Measurements from ENCODE around the gene CERK. TPM values are rescaled to one million over a fixed set of nuclear protein-coding genes. Genes with fewer than 3 reads are reported as not detected.

Gene CERK
- total and polyA plus RNA-seq, 2 of the 13 experiments (the other 11 are each of a cell fraction or from before 2014, with no cell fraction given): 40.3 to 41.9 TPM

DNA sequence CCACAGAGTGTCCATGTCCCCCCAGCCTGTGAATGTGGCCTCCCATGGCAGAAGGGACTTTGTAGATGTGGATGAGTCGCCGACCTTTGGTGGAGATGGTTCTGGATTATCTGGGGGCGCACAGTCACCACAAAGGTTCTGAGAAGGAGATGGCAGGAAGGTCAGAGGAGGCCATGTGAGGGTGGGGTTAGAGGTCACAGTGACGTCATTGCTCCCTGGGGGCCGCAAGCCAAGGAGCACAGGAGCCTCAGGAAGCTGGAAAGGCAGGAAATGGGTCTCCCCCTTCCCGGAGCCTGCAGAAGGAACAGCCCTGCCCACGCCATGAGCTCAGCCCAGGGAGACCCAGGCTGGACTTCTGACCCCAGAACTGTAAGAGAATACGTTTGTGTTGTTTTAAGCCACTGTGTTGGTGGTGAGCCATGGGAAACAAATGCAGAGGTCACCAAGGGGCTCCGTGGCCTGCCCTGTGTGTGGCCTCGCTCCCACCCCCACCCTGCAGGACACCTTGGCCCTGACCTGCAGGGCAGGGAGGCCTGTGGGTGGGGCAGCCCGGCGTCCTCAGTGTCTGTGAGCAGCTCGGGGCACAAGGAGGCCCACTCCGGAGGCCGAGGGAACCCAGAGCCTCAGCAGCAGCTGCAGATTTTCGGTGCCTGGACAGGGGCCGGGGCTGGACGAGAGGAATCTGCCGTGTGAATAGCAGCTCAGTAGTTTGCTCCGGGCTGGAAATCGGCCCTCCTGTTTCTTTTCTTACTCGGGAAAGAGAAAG is 85.8 kb downstream of the CERK start (continued):
- TF ChIP-seq, protein P1, sequence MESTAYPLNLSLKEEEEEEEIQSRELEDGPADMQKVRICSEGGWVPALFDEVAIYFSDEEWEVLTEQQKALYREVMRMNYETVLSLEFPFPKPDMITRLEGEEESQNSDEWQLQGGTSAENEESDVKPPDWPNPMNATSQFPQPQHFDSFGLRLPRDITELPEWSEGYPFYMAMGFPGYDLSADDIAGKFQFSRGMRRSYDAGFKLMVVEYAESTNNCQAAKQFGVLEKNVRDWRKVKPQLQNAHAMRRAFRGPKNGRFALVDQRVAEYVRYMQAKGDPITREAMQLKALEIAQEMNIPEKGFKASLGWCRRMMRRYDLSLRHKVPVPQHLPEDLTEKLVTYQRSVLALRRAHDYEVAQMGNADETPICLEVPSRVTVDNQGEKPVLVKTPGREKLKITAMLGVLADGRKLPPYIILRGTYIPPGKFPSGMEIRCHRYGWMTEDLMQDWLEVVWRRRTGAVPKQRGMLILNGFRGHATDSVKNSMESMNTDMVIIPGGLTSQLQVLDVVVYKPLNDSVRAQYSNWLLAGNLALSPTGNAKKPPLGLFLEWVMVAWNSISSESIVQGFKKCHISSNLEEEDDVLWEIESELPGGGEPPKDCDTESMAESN (CRISPR knock-in tag; conservative IDR thresholded peaks at IDR 0.05): 0 out of 2 replicates have a peak, but pooled peaks have one; percentile 36
- no peak for TF ChIP-seq HNRNPH1 (optimal IDR thresholded peaks at IDR 0.05; ENCODE audit: low read depth, low read length)
- TF ChIP-seq ZNF484 (CRISPR knock-in tag; IDR thresholded peaks at IDR 0.05; ENCODE audit: borderline replicate concordance, low read depth): no peak
- TF ChIP-seq NFE2 (CRISPR knock-in tag; IDR thresholded peaks at IDR 0.05): no peak
- TF ChIP-seq ZNF101 (CRISPR knock-in tag; IDR thresholded peaks at IDR 0.05; ENCODE audit: borderline replicate concordance, low read depth): no peak
- no peak for TF ChIP-seq REL (CRISPR knock-in tag; conservative IDR thresholded peaks at IDR 0.05)
- TF ChIP-seq, protein P2, sequence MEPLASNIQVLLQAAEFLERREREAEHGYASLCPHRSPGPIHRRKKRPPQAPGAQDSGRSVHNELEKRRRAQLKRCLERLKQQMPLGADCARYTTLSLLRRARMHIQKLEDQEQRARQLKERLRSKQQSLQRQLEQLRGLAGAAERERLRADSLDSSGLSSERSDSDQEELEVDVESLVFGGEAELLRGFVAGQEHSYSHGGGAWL (CRISPR knock-in tag; IDR thresholded peaks at IDR 0.05): no peak
- peak; percentile 17; the same call in 1 of the 2 replicates for TF ChIP-seq ZFP90 (CRISPR knock-in tag; IDR thresholded peaks at IDR 0.05; ENCODE audit: borderline replicate concordance)
- no peak for TF ChIP-seq NCOA5 (CRISPR knock-in tag; IDR thresholded peaks at IDR 0.05)
- TF ChIP-seq SAP130 (CRISPR knock-in tag; IDR thresholded peaks at IDR 0.05; ENCODE audit: low read depth): peak; percentile 67; the same call in 1 of the 2 replicates
- TF ChIP-seq ERF (CRISPR knock-in tag; IDR thresholded peaks at IDR 0.05): peak; percentile 59; the same call in 1 of the 2 replicates
- TF ChIP-seq ZNF276 (CRISPR knock-in tag; IDR thresholded peaks at IDR 0.05; ENCODE audit: low read depth): no peak
- TF ChIP-seq ZBTB38 (CRISPR knock-in tag; IDR thresholded peaks at IDR 0.05): 0 out of 2 replicates have a peak, but pooled peaks have one; percentile 65
- TF ChIP-seq, protein P3, sequence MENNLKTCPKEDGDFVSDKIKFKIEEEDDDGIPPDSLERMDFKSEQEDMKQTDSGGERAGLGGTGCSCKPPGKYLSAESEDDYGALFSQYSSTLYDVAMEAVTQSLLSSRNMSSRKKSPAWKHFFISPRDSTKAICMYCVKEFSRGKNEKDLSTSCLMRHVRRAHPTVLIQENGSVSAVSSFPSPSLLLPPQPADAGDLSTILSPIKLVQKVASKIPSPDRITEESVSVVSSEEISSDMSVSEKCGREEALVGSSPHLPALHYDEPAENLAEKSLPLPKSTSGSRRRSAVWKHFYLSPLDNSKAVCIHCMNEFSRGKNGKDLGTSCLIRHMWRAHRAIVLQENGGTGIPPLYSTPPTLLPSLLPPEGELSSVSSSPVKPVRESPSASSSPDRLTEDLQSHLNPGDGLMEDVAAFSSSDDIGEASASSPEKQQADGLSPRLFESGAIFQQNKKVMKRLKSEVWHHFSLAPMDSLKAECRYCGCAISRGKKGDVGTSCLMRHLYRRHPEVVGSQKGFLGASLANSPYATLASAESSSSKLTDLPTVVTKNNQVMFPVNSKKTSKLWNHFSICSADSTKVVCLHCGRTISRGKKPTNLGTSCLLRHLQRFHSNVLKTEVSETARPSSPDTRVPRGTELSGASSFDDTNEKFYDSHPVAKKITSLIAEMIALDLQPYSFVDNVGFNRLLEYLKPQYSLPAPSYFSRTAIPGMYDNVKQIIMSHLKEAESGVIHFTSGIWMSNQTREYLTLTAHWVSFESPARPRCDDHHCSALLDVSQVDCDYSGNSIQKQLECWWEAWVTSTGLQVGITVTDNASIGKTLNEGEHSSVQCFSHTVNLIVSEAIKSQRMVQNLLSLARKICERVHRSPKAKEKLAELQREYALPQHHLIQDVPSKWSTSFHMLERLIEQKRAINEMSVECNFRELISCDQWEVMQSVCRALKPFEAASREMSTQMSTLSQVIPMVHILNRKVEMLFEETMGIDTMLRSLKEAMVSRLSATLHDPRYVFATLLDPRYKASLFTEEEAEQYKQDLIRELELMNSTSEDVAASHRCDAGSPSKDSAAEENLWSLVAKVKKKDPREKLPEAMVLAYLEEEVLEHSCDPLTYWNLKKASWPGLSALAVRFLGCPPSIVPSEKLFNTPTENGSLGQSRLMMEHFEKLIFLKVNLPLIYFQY (CRISPR knock-in tag; IDR thresholded peaks at IDR 0.05; ENCODE audit: borderline replicate concordance): peak; percentile 89; the same call in 1 of the 2 replicates
- no peak for TF ChIP-seq IKZF1 (IDR thresholded peaks at IDR 0.05)
- peak; percentile 36; the same call in 1 of the 2 replicates for TF ChIP-seq KLF11 (CRISPR knock-in tag; IDR thresholded peaks at IDR 0.05)
- no peak for TF ChIP-seq ZNF468 (CRISPR knock-in tag; IDR thresholded peaks at IDR 0.05)
- TF ChIP-seq BCL6 (CRISPR knock-in tag; IDR thresholded peaks at IDR 0.05): peak; percentile 82
- TF ChIP-seq ZNF20 (CRISPR knock-in tag; IDR thresholded peaks at IDR 0.05): no peak
- no peak for TF ChIP-seq ZNF367 (CRISPR knock-in tag; IDR thresholded peaks at IDR 0.05; ENCODE audit: borderline replicate concordance)
- TF ChIP-seq ATF7-NPFF (CRISPR knock-in tag; IDR thresholded peaks at IDR 0.05; ENCODE audit: low read depth): no peak
- no peak for TF ChIP-seq MED13 (CRISPR knock-in tag; IDR thresholded peaks at IDR 0.05)
- TF ChIP-seq SP4 (CRISPR knock-in tag; IDR thresholded peaks at IDR 0.05): peak; percentile 54; the same call in 1 of the 2 replicates

Data from HepG2 (cell line).